HG03460 (cell line): Measurements from ENCODE around the gene ANXA8.
"Not testable (repeated sequence)": the region's sequence is repeated elsewhere in the genome, so short reads cannot be mapped to it uniquely, and the experiment has no call there.

Source experiments
- ATAC-seq: cut with Tn5 transposase; IDR thresholded peaks from one replicate; pipeline ENCODE4 v1.9.1; 2021; ENCODE audit not compliant: unreplicated experiment

The ANXA8 gene

DNA sequence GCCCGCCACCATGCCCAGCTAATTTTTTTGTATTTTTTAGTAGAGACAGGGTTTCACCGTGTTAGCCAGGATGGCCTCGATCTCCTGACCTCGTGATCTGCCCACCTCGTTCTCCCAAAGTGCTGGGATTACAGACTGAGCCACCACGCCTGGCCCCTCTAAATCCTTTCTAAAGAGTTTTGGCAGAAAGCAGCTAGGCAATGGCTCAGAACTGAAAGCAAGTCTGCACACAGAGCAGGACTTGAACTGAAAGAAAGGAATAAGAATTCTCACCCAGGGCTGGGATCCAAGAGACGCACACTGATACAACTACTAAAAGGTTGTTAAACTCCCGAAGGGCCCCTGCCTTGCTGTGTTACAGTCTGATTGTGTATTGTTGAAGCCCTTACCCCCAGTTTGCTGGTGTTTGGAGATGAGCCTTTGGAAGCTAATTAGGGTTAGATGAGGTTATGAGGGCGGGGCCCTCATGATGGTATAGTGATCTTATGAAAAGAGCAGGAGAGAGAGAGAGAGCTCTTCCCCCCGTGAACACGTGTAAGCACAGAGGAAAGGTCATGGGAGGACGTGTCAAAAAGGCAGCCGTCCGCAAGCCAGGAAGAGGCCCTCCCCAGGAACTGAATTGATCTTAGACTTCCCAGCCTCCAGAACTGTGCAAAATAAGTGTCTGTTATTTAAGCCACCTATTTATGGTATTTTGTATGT is 18.5 kb downstream of the ANXA8 start:
- ATAC-seq: not testable (repeated sequence)

- not testable (repeated sequence) for ATAC-seq
These were observed 21.1 kb downstream of the ANXA8 start for GRCh38 chr10:47462577-47463358.

DNA sequence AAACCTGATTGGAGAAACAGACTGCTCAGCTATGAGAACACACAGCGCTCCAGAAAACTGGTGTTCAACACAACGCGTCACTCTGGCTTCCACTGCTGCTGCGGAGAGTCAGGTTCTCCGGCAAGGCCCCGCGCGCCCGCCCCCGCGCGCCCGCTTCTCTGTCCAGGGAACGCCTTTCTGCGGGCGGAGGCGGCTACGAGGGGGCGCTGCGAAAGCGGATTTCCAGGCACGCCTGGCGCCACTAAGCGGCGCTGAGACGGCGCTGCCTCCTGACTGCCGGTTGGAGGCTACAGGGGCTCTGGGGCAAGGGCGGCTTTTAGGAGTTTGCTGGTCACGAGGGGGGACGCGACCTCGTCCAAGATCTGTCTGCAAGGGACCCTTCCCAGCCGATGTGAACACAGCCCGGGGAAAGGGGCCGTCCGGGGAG is 22.6 kb downstream of the ANXA8 start:
- peak; percentile 52 for ATAC-seq

- no peak for ATAC-seq
These were observed 25.3 kb downstream of the ANXA8 start for GRCh38 chr10:47458466-47459154.

- no peak for ATAC-seq
These were observed 26.1 kb downstream of the ANXA8 start for GRCh38 chr10:47457826-47458225.

DNA sequence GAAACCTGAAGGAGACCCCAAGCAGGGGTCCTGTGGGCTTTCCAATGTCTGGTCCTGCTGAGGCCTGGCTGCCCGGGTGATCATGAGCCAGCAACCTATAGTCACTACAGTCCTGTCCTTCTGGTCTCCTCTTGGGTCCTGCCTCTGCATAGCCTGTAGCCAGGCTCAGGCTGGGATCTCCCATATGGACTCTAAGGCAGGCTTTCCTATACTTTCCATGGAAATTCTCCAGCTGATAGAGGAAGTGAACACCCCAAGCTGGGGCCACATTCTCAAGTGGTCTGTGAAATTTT is 26.4 kb downstream of the ANXA8 start:
- ATAC-seq: no peak

- ATAC-seq: no peak
These were observed 27.0 kb downstream of the ANXA8 start for GRCh38 chr10:47456794-47457527.

- ATAC-seq: no peak
These were observed 27.7 kb downstream of the ANXA8 start for GRCh38 chr10:47456079-47456785.

GRCh38 chr10:47455350-47456078 is 28.4 kb downstream of the ANXA8 start:
- ATAC-seq: not testable (repeated sequence)

GRCh38 chr10:47454780-47455058 is 29.2 kb downstream of the ANXA8 start:
- no peak for ATAC-seq

- no peak for ATAC-seq
These were observed 29.7 kb downstream of the ANXA8 start for GRCh38 chr10:47454008-47454779.

GRCh38 chr10:47453141-47454007 is 30.5 kb downstream of the ANXA8 start:
- ATAC-seq: no peak

GRCh38 chr10:47452495-47453140 is 31.3 kb downstream of the ANXA8 start:
- no peak for ATAC-seq

DNA sequence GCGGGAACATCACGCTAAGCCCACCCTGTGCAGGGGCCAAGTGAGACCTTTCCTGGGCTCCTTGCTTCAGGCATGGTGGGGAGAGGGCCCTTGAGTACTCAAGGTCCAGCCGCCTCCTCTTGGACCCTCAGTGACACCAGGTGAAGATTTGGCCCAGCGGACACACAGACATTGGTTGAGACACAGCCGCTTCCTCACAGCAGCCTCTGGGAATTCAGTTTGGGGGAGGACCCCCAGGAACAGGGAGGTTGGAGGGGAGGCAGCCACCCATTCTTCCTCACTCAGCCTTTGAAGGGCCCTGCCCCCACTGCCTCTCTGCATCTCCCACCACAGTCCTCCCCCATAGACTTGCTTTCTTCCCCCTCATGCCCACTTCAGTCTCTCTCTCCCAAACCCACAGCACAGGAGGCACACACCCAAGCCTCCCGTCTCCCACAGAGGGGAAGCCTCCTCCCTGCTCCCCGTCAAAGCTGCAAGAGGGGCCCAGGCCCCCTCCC is 31.9 kb downstream of the ANXA8 start:
- no peak for ATAC-seq

- ATAC-seq: no peak
These were observed 32.5 kb downstream of the ANXA8 start for GRCh38 chr10:47451273-47451997.

DNA sequence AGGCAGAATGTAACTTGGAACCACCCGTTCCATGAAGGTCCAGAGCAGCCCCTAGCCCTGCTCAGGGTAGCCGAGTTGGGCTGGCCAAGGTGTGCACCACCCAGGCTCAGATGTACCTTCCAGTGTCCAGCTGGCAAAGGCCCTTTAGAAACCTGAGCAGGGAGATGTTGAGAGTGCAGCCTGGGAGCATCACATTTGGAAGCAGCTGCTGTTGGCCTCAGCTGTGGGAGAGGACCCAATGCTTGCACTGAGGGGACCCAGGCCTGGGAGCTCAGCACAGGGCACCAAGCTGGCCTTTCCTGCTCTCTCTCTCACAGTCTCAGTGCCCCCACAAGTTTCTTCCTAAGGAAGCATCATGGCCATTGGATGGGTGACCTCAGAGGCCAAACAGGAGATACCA is 33.5 kb downstream of the ANXA8 start:
- ATAC-seq: no peak

- no peak for ATAC-seq
These were observed 33.9 kb downstream of the ANXA8 start for GRCh38 chr10:47449979-47450378.
